HG03064 (cell line): ENCODE data around the gene KANSL1.

Experiments
- ATAC-seq: cut with Tn5 transposase; IDR thresholded peaks from one replicate; pipeline ENCODE4 v1.9.1; 2021; ENCODE audit warnings: low read depth; ENCODE audit not compliant: unreplicated experiment

KANSL1 gene

GRCh38 chr17:46046957-46047356, 146.3 kb downstream of the KANSL1 start:
- ATAC-seq = no peak

GRCh38 chr17:46045639-46046038, 147.6 kb downstream of the KANSL1 start:
- ATAC-seq = no peak

- no peak for ATAC-seq
Observed at GRCh38 chr17:46044989-46045388, 148.2 kb downstream of the KANSL1 start.

GRCh38 chr17:46044286-46044928, 148.8 kb downstream of the KANSL1 start:
- ATAC-seq = no peak

- no peak for ATAC-seq
Observed at GRCh38 chr17:46043606-46044005, 149.6 kb downstream of the KANSL1 start.

GRCh38 chr17:46042925-46043324, 150.3 kb downstream of the KANSL1 start:
- ATAC-seq = no peak

GRCh38 chr17:46042246-46042645, 151.0 kb downstream of the KANSL1 start:
- no peak for ATAC-seq

- ATAC-seq = no peak
Observed at GRCh38 chr17:46039592-46040186, 153.5 kb downstream of the KANSL1 start.

- ATAC-seq = no peak
Observed at GRCh38 chr17:46038937-46039336, 154.3 kb downstream of the KANSL1 start.

GRCh38 chr17:46038414-46038813, 154.8 kb downstream of the KANSL1 start:
- no peak for ATAC-seq

GRCh38 chr17:46037722-46038255, 155.4 kb downstream of the KANSL1 start:
- ATAC-seq = no peak

GRCh38 chr17:46036491-46036890, 156.7 kb downstream of the KANSL1 start:
- no peak for ATAC-seq

GRCh38 chr17:46035112-46035818, 158.0 kb downstream of the KANSL1 start:
- no peak for ATAC-seq

GRCh38 chr17:46033392-46033791, 159.8 kb downstream of the KANSL1 start:
- no peak for ATAC-seq

GRCh38 chr17:46032909-46033308, 160.3 kb downstream of the KANSL1 start:
- ATAC-seq = no peak

- no peak for ATAC-seq
Observed at GRCh38 chr17:46031920-46032319, 161.3 kb downstream of the KANSL1 start.

- no peak for ATAC-seq
Observed at GRCh38 chr17:46031440-46031839, 161.8 kb downstream of the KANSL1 start.

- ATAC-seq = no peak
Observed at GRCh38 chr17:46030752-46031151, 162.5 kb downstream of the KANSL1 start.

GRCh38 chr17:46029627-46030026, 163.6 kb downstream of the KANSL1 start:
- ATAC-seq = no peak

- no peak for ATAC-seq
Observed at GRCh38 chr17:46028981-46029565, 164.2 kb downstream of the KANSL1 start.

- ATAC-seq = no peak
Observed at GRCh38 chr17:46028374-46028773, 164.9 kb downstream of the KANSL1 start.
